ENCODE data around the gene DAGLA. TPM values are rescaled to one million over a fixed set of nuclear protein-coding genes. Genes with fewer than 3 reads are reported as not detected.

The DAGLA gene
- total RNA-seq, 2 donors from 2014 or later = 7.0 to 9.9 TPM

DNA sequence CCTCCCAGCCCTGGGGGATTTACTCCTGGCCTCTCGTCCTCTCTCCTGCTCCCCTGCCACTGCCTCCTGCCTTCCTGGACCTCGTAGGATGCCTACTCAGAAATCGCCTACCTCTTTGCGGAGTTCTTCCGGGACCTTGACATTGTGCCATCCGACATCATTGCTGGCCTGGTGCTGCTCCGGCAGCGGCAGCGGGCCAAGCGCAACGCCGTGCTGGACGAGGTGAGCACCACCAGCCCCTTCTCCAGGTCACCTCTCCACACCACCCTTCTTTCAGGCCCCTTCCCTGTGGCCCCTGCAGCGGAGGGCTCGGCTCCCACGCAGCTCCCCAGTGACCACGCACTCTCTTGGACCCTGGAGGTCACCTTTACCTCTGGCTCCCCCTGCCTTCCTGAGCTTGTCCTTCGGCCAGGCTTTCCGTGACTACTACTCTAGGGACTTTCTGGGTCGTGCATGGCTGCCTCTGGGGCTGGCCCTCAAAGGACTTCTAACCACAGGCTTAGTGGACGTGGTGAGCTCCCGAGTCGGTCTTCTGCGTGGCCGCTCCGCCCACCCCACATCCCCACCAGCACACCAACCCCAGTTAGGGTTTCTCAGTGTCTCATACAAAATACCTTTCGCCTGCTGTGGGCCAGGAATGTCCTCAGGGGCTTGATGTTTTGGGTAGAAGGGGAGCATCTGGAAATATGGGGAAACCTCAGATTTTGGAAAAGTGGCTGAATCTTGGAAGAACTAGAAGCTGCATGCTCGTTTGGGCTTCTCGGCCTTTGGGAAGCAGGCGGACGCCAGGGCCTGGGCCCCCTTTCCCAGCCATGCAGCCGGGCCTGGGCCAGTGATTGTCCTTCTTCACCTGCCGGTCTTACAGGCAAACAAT is 48.1 kb downstream of the DAGLA start:
- TF ChIP-seq CTCF (IDR thresholded peaks at IDR 0.05) (no peak), POLR2A (IDR thresholded peaks at IDR 0.05) (no peak)
- peaks cover 21% of the 10 kb centered on the region for H3K4me1 ChIP-seq
- H3K4me3 ChIP-seq = no peak overlapping the region
- 91% methylated on average over 30 to 33 of the region's 33 CpGs for WGBS, 2 donors
- ATAC-seq (no peak), DNase-seq (no peak)
- H3K9me3 ChIP-seq = no peaks in the 10 kb centered on the region
- H3K36me3 ChIP-seq (replicated peaks in 1 of 2; ENCODE audit: insufficient read depth in 1 of 2, low read depth in 2 of 2) = peaks cover 0 to 14% of the 10 kb centered on the region in 2 donors
- H3K27me3 ChIP-seq = no peaks in the 10 kb centered on the region
- H3K27ac ChIP-seq = no peak overlapping the region
- intact Hi-C loops (cut with DNase I) = no loop called here

- Histone ChIP-seq H3K27ac (no peak overlapping the region), H3K4me3 (no peak overlapping the region), H3K4me1 (peaks cover 22% of the 10 kb centered on the region), H3K27me3 (no peaks in the 10 kb centered on the region), H3K36me3 (replicated peaks in 1 of 2; ENCODE audit: insufficient read depth in 1 of 2, low read depth in 2 of 2) (peaks cover 0 to 9% of the 10 kb centered on the region in 2 donors), H3K9me3 (no peaks in the 10 kb centered on the region)
- intact Hi-C loops (cut with DNase I) = no loop called here
- TF ChIP-seq POLR2A (IDR thresholded peaks at IDR 0.05) = no peak
- TF ChIP-seq CTCF (IDR thresholded peaks at IDR 0.05) = no peak
- no peak for DNase-seq
- ATAC-seq = no peak
- 79 to 92% methylated on average over 8 of the region's 8 CpGs for WGBS, 2 donors
Measured at GRCh38 chr11:61728940-61729219, 48.7 kb downstream of the DAGLA start.

DNA sequence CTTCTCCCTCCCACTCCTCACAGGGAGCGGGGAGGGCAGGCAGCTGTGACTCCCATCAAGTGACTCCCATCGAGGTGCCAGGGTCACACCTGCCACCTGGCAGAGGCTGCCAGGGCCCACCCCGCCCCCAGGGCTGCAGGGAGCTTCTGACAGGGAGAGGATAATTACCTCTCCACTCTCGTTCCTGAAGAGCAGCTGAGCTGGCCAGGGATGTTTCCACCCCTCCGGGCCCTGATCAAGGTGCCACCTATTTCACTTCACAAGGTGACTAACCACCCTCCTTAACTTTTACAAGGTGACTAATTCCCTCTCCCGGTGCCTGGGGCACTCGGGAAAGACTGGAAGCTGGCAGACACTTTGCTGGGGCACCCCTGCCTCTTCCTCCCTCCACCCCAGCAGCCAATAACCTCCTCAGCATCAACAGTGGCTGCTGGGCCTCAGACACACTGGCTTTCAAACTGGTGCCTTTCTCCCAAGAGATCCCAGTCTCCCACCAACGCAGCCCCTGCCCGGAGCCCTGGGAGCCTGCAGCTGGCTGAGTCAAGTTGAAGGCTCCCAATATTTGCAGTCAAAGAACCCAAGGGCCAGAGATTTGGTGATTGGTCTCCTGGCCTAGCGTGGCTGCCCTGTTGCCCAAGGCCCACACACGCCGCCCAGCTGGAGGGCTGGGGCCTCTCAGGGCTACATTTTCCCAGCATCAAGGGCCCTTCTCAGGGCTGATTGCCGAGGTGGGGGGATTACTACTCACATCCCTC is 50.2 kb downstream of the DAGLA start:
- H3K27me3 ChIP-seq = no peaks in the 10 kb centered on the region
- TF ChIP-seq POLR2A (IDR thresholded peaks at IDR 0.05) = no peak
- TF ChIP-seq CTCF (IDR thresholded peaks at IDR 0.05) = no peak
- H3K4me3 ChIP-seq = no peak overlapping the region
- intact Hi-C loops (cut with DNase I) = loop anchor here (5.0 kb wide), 1 partner anchor 53 kb away; no protein-coding TSS in a partner anchor
- peaks cover 22% of the 10 kb centered on the region for H3K4me1 ChIP-seq
- 38 to 46% methylated on average over 11 to 13 of the region's 13 CpGs for WGBS, 2 donors
- ATAC-seq (peak; percentile 27), DNase-seq (peak in 3 of 4 donors; percentile 51 to 74 (median 70))
- no peaks in the 10 kb centered on the region for H3K9me3 ChIP-seq
- peaks cover 0 to 10% of the 10 kb centered on the region in 2 donors for H3K36me3 ChIP-seq (replicated peaks in 1 of 2; ENCODE audit: insufficient read depth in 1 of 2, low read depth in 2 of 2)
- peak overlapping the region; percentile 29 to 71 (median 48) for H3K27ac ChIP-seq

DNA sequence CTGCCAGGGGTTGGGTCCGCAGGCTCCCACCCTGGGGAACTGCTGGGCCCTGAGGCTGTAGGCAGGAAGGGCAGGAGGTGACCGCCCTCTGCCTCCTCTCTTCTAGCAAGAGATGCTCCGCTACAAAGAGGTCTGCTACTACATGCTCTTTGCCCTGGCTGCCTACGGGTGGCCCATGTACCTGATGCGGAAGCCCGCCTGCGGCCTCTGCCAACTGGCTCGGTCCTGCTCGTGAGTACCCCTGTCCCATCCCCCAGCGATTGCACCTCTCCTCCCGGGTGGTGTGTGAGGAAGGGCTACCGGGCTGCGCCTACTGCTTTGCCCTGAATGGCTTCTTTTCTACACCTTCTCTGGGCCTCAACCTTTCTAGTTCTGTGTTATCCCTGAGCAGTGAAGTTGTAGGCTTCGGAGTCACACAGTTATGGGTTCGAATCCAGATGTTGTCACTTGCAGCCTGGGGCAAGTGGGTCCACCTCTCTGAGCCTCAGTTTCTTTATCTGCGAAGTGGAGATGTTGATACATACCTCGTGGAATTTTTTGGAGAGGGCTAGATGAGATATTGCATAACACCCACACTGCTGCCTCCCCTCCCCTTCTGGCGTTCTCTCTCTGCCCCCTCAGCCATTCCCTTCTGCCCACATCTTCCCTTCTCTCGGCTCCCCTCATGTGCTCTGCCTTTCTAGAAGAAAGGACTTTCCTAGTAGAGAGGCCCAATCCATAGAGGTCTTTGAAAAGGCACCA is 51.2 kb downstream of the DAGLA start:
- no peak overlapping the region for H3K4me3 ChIP-seq
- intact Hi-C loops (cut with DNase I) = loop anchor here (5.0 kb wide), 1 partner anchor 54 kb away; no protein-coding TSS in a partner anchor
- H3K9me3 ChIP-seq = no peaks in the 10 kb centered on the region
- H3K27ac ChIP-seq = peak overlapping the region in 2 of 4 donors; percentile 47 to 71
- H3K4me1 ChIP-seq = peaks cover 22% of the 10 kb centered on the region
- ATAC-seq (no peak), DNase-seq (no peak)
- H3K36me3 ChIP-seq (replicated peaks in 1 of 2; ENCODE audit: insufficient read depth in 1 of 2, low read depth in 2 of 2) = peaks cover 0 to 12% of the 10 kb centered on the region in 2 donors
- no peaks in the 10 kb centered on the region for H3K27me3 ChIP-seq
- no peak for TF ChIP-seq POLR2A (IDR thresholded peaks at IDR 0.05)
- WGBS, 2 donors = 86% methylated on average over 19 of the region's 19 CpGs
